ENCODE measurements around the gene NPPB.

- TF ChIP-seq CTCF (conservative IDR thresholded peaks at IDR 0.05) (no peak), ZFX (IDR thresholded peaks at IDR 0.05) (no peak)
Measured at GRCh38 chr1:11887666-11888007, 28.9 kb upstream of the NPPB start.
